ENCODE results near the gene ACAP3.

Gene ACAP3

GRCh38 chr1:1291548-1292441 is 15.9 kb downstream of the ACAP3 start:
- Histone ChIP-seq H3F3A (ENCODE audit: low read depth) (no peaks in the 10 kb centered on the region), H4K20me1 (ENCODE audit: insufficient read depth, low read length, poor library complexity, severe bottlenecking) (no peaks in the 10 kb centered on the region), H3K4me3 (ENCODE audit: low read length, poor library complexity, severe bottlenecking) (no peak overlapping the region), H3K79me2 (ENCODE audit: insufficient read depth, low read length) (no peaks in the 10 kb centered on the region), H2AFZ (ENCODE audit: low read length) (no peak overlapping the region), H3K36me3 (ENCODE audit: insufficient read depth, low read length) (no peaks in the 10 kb centered on the region), H3K9ac (ENCODE audit: low read depth, low read length, poor library complexity, severe bottlenecking) (no peak overlapping the region), H3K27me3 (ENCODE audit: insufficient read depth, low read length, poor library complexity, severe bottlenecking) (no peaks in the 10 kb centered on the region), H3K4me1 (ENCODE audit: insufficient read depth, low read length, poor library complexity, severe bottlenecking) (no peaks in the 10 kb centered on the region), H3K9me2 (replicated peaks; ENCODE audit: low read depth, low read length) (no peaks in the 10 kb centered on the region), H3K9me3 (ENCODE audit: insufficient read depth, low read depth, low read length) (no peaks in the 10 kb centered on the region), H3K4me2 (ENCODE audit: low read depth, low read length, poor library complexity, severe bottlenecking) (no peak overlapping the region)
- TF ChIP-seq EZH2phosphoT487 (IDR thresholded peaks at IDR 0.05; ENCODE audit: borderline replicate concordance), result no peak
- TF ChIP-seq CTCF (conservative IDR thresholded peaks at IDR 0.05; ENCODE audit: low read length), result peak; percentile 63

- no peaks in the 10 kb centered on the region for H3K27me3 ChIP-seq (ENCODE audit: insufficient read depth, low read length, poor library complexity, severe bottlenecking)
- no peaks in the 10 kb centered on the region for H3K36me3 ChIP-seq (ENCODE audit: insufficient read depth, low read length)
- no peak overlapping the region for H2AFZ ChIP-seq (ENCODE audit: low read length)
- H3K9me3 ChIP-seq (ENCODE audit: insufficient read depth, low read depth, low read length), result no peaks in the 10 kb centered on the region
- no peaks in the 10 kb centered on the region for H3K79me2 ChIP-seq (ENCODE audit: insufficient read depth, low read length)
- no peaks in the 10 kb centered on the region for H3F3A ChIP-seq (ENCODE audit: low read depth)
- H3K4me2 ChIP-seq (ENCODE audit: low read depth, low read length, poor library complexity, severe bottlenecking), result no peak overlapping the region
- no peaks in the 10 kb centered on the region for H4K20me1 ChIP-seq (ENCODE audit: insufficient read depth, low read length, poor library complexity, severe bottlenecking)
- H3K9ac ChIP-seq (ENCODE audit: low read depth, low read length, poor library complexity, severe bottlenecking), result no peak overlapping the region
- no peaks in the 10 kb centered on the region for H3K4me1 ChIP-seq (ENCODE audit: insufficient read depth, low read length, poor library complexity, severe bottlenecking)
- no peaks in the 10 kb centered on the region for H3K9me2 ChIP-seq (replicated peaks; ENCODE audit: low read depth, low read length)
- TF ChIP-seq EZH2phosphoT487 (IDR thresholded peaks at IDR 0.05; ENCODE audit: borderline replicate concordance) (no peak), CTCF (conservative IDR thresholded peaks at IDR 0.05; ENCODE audit: low read length) (no peak)
- no peak overlapping the region for H3K4me3 ChIP-seq (ENCODE audit: low read length, poor library complexity, severe bottlenecking)
Measured at GRCh38 chr1:1291023-1291528, 16.7 kb downstream of the ACAP3 start.

- Histone ChIP-seq H3K4me3 (ENCODE audit: low read length, poor library complexity, severe bottlenecking) (no peak overlapping the region), H3K9me3 (ENCODE audit: insufficient read depth, low read depth, low read length) (no peaks in the 10 kb centered on the region), H3F3A (ENCODE audit: low read depth) (no peaks in the 10 kb centered on the region), H4K20me1 (ENCODE audit: insufficient read depth, low read length, poor library complexity, severe bottlenecking) (no peaks in the 10 kb centered on the region), H2AFZ (ENCODE audit: low read length) (no peak overlapping the region), H3K36me3 (ENCODE audit: insufficient read depth, low read length) (no peaks in the 10 kb centered on the region), H3K4me2 (ENCODE audit: low read depth, low read length, poor library complexity, severe bottlenecking) (no peak overlapping the region), H3K79me2 (ENCODE audit: insufficient read depth, low read length) (no peaks in the 10 kb centered on the region), H3K27me3 (ENCODE audit: insufficient read depth, low read length, poor library complexity, severe bottlenecking) (no peaks in the 10 kb centered on the region), H3K9ac (ENCODE audit: low read depth, low read length, poor library complexity, severe bottlenecking) (no peak overlapping the region), H3K4me1 (ENCODE audit: insufficient read depth, low read length, poor library complexity, severe bottlenecking) (no peaks in the 10 kb centered on the region), H3K9me2 (replicated peaks; ENCODE audit: low read depth, low read length) (no peaks in the 10 kb centered on the region)
- TF ChIP-seq CTCF (conservative IDR thresholded peaks at IDR 0.05; ENCODE audit: low read length), result peak; percentile 45; the same call in 1 of the 2 replicates
- no peak for TF ChIP-seq EZH2phosphoT487 (IDR thresholded peaks at IDR 0.05; ENCODE audit: borderline replicate concordance)
Measured at GRCh38 chr1:1290238-1290731, 17.4 kb downstream of the ACAP3 start.

Data from Loucy (cell line).